CD14-positive monocyte (primary cell): ENCODE measurements around the gene PI4KA. TPM values are rescaled to one million over a fixed set of nuclear protein-coding genes. Genes with fewer than 3 reads are reported as not detected.
"Not testable (repeated sequence)": the region's sequence is repeated elsewhere in the genome, so short reads cannot be mapped to it uniquely, and the experiment has no call there.

Source experiments
- DNase-seq, 3 donors: peaks; one replicate each; pipeline ENCODE4 v3.0.0-alpha.2; 2011 to 2022
- H2AFZ ChIP-seq: 2 replicates; pipeline ENCODE4 v1.6.0; 2012; ENCODE audit warnings: mild to moderate bottlenecking, low read depth, low read length, inconsistent platforms; ENCODE audit not compliant: insufficient read depth, poor library complexity, severe bottlenecking
- H3K27ac ChIP-seq, 2 donors: 1 replicate in 1 of 2; 2 replicates in 1 of 2; pipeline ENCODE4 v1.5.1; 2012 to 2013; ENCODE audit warnings: low read length in 2 of 2, control low read depth in 1 of 2, inconsistent platforms in 1 of 2, low read depth in 1 of 2, mild to moderate bottlenecking in 1 of 2
- H3K27me3 ChIP-seq, 2 donors: one replicate each; pipeline versions ENCODE4 v1.6.0 to v1.6.1; 2011 to 2013; ENCODE audit warnings: low read length in 2 of 2; ENCODE audit not compliant: control insufficient read depth in 2 of 2, insufficient read depth in 2 of 2
- H3K36me3 ChIP-seq, 2 donors: replicated peaks in 1 of 2; 1 replicate in 1 of 2; 2 replicates in 1 of 2; pipeline versions ENCODE4 v1.5.1 to v1.6.1; 2012 to 2013; ENCODE audit warnings: low read length in 2 of 2, control low read depth in 1 of 2, inconsistent platforms in 1 of 2, mild to moderate bottlenecking in 1 of 2; ENCODE audit not compliant: insufficient read depth in 2 of 2, control insufficient read depth in 1 of 2
- H3K4me1 ChIP-seq, 2 donors: 1 replicate in 1 of 2; 2 replicates in 1 of 2; pipeline versions ENCODE4 v1.5.1 to v1.6.1; 2012 to 2013; ENCODE audit warnings: low read length in 2 of 2, control low read depth in 1 of 2, inconsistent platforms in 1 of 2, mild to moderate bottlenecking in 1 of 2, moderate library complexity in 1 of 2; ENCODE audit not compliant: insufficient read depth in 2 of 2, control insufficient read depth in 1 of 2
- H3K4me2 ChIP-seq: replicated peaks from 2 replicates; pipeline ENCODE3; 2012; ENCODE audit warnings: low read length, moderate library complexity, mild to moderate bottlenecking; ENCODE audit not compliant: poor library complexity, severe bottlenecking; ENCODE audit errors: extremely low read depth
- H3K4me3 ChIP-seq, 3 experiments: fragments of 200-600 bp in 1 of 3; sonication (generic) in 1 of 3; replicated peaks in 1 of 3; 1 replicate in 2 of 3; 2 replicates in 1 of 3; pipeline ENCODE4 v1.5.1; 2011 to 2013; ENCODE audit warnings: low read length in 3 of 3, mild to moderate bottlenecking in 3 of 3, control low read depth in 2 of 3, low read depth in 2 of 3, inconsistent platforms in 1 of 3, moderate library complexity in 1 of 3
- H3K79me2 ChIP-seq: 2 replicates; pipeline ENCODE4 v1.6.0; 2012; ENCODE audit warnings: mild to moderate bottlenecking, control low read depth, inconsistent platforms, low read length, moderate library complexity; ENCODE audit not compliant: insufficient read depth
- H3K9ac ChIP-seq: 2 replicates; pipeline ENCODE4 v1.6.0; 2017; ENCODE audit warnings: low read length, mild to moderate bottlenecking; ENCODE audit not compliant: insufficient read depth, poor library complexity, severe bottlenecking
- H3K9me3 ChIP-seq, 2 donors: replicated peaks in 1 of 2; 1 replicate in 1 of 2; 2 replicates in 1 of 2; pipeline versions ENCODE4 v1.5.1 to v1.6.1; 2012 to 2013; ENCODE audit warnings: low read length in 2 of 2, control low read depth in 1 of 2; ENCODE audit not compliant: control insufficient read depth in 1 of 2, insufficient read depth in 1 of 2
- H4K20me1 ChIP-seq: 2 replicates; pipeline ENCODE4 v1.6.0; 2012; ENCODE audit warnings: mild to moderate bottlenecking, low read length, control low read depth, moderate library complexity; ENCODE audit not compliant: insufficient read depth
- H3K27ac Mint-ChIP-seq, 7 donors: one replicate each; pipeline ENCODE4 v1.8.0; 2020; ENCODE audit warnings: mild to moderate bottlenecking in 7 of 7, mixed read lengths in 7 of 7, moderate library complexity in 6 of 7, inconsistent platforms in 2 of 7
- H3K27me3 Mint-ChIP-seq, 3 donors: one replicate each; pipeline ENCODE4 v1.8.0; 2021 to 2022; ENCODE audit warnings: low read depth in 3 of 3, mild to moderate bottlenecking in 3 of 3, mixed read lengths in 3 of 3, moderate library complexity in 3 of 3, inconsistent platforms in 1 of 3
- H3K36me3 Mint-ChIP-seq, 2 donors: one replicate each; pipeline ENCODE4 v1.8.0; 2020; ENCODE audit warnings: mixed read lengths in 2 of 2, inconsistent platforms in 1 of 2, mild to moderate bottlenecking in 1 of 2
- H3K4me1 Mint-ChIP-seq: one replicate; pipeline ENCODE4 v1.8.0; 2020; ENCODE audit warnings: mild to moderate bottlenecking, mixed read lengths
- H3K4me3 Mint-ChIP-seq, 2 donors: one replicate each; pipeline ENCODE4 v1.8.0; 2020; ENCODE audit warnings: mild to moderate bottlenecking in 2 of 2, mixed read lengths in 2 of 2, moderate library complexity in 1 of 2
- H3K9me3 Mint-ChIP-seq, 7 donors: one replicate each; pipeline ENCODE4 v1.8.0; 2020 to 2022; ENCODE audit warnings: mixed read lengths in 7 of 7, mild to moderate bottlenecking in 6 of 7, moderate library complexity in 6 of 7, inconsistent platforms in 2 of 7
- WGBS: methylation state at CpG from one replicate; pipeline ENCODE4 v1.1.5; 2013; ENCODE audit warnings: missing lambda C conversion rate; ENCODE audit not compliant: insufficient coverage; 5-methylcytosine and 5-hydroxymethylcytosine counted together
- intact Hi-C, 2 donors: fragments of 100-400 bp; cut with micrococcal nuclease; formaldehyde crosslinking; loops; one replicate each; pipeline versions ENCODE4 v1.15.0 to v1.15.1; 2023
- polyA plus RNA-seq, 3 donors: library from polyadenylated mRNA; depleted of rRNA in 1 of 3; unstranded in 2 of 3; stranded (reverse) in 1 of 3; fragments of 300-500 nt in 2 of 3; fragments of >200 nt in 1 of 3; fragmentation: Illumina TruSeq in 2 of 3; gene quantifications; 1 replicate in 2 of 3; 2 replicates in 1 of 3; pipeline ENCODE4 v1.2.3, GENCODE V29; 2012 to 2021
- TF ChIP-seq, protein P1 (sequence below): fragments of 200-600 bp; IDR thresholded peaks from one replicate; pipeline ENCODE4 v1.8.0; 2022; ENCODE audit warnings: antibody characterized with exemption, mild to moderate bottlenecking

The PI4KA gene
- polyA plus RNA-seq, 3 donors, result 22.8 to 74.4 (median 38.2) TPM

DNA sequence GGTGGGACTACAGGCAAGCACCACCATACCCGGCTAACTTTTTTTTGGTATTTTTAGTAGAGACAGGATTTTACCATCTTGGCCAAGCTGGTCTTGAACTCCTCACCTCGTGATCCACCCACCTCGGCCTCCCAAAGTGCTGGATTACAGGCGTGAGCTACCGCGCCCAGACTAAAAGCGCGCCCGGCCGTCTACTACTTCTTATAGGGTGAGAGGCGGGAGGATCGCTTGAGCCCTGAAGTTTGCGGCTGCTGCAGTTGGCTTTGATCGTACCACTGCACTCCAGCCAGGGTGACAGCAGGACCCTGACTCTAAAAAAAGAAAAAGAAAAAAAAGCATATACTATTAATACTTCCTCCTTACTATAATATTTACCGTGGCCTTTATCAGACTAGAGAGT is 158.3 kb downstream of the PI4KA start:
- not testable (repeated sequence) for H3K79me2 ChIP-seq, H3K36me3 Mint-ChIP-seq, H3K9me3 ChIP-seq, H3K4me3 ChIP-seq, DNase-seq, H3K4me2 ChIP-seq, H3K9ac ChIP-seq, H4K20me1 ChIP-seq, H3K36me3 ChIP-seq, H3K9me3 Mint-ChIP-seq, H2AFZ ChIP-seq, H3K27ac ChIP-seq, H3K27ac Mint-ChIP-seq, H3K4me3 Mint-ChIP-seq
- WGBS, result 93% methylated on average over 3 of the region's 15 CpGs
- H3K27me3 ChIP-seq, result peaks cover 2 to 13% of the 10 kb centered on the region in 2 donors
- peaks cover 15 to 20% (median 15%) of the 10 kb centered on the region in 3 donors for H3K27me3 Mint-ChIP-seq
- intact Hi-C loops, result loop anchor here in 1 of 2 donors (5.0 to 10.0 kb wide), 2 partner anchors 273 to 1406 kb away; partner anchors contain the start of gene CLTCL1
- peaks cover 12 to 14% of the 10 kb centered on the region in 2 donors for H3K4me1 ChIP-seq
- peaks cover 13% of the 10 kb centered on the region for H3K4me1 Mint-ChIP-seq

DNA sequence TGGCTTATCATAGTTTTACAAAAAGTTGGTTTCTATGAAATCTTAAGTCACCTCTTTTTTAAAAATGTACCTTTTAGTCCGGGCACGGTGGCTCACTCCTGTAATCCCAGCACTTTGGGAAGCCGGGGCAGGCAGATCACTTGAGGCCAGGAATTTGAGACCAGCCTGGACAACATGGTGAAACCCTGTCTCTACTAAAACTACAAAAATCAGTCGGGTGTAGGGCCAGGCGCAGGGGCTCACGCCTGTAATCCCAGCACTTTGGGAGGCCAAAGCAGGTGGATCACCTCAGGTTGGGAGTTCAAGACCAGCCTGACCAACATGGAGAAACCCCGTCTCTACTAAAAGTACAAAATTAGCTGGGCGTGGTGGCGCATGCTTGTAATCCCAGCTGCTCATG is 158.8 kb downstream of the PI4KA start:
- not testable (repeated sequence) for H3K4me2 ChIP-seq, DNase-seq, H3K4me3 Mint-ChIP-seq, H2AFZ ChIP-seq, H3K9ac ChIP-seq, H3K27ac Mint-ChIP-seq, H3K9me3 ChIP-seq, H3K36me3 ChIP-seq, H3K4me3 ChIP-seq, H3K79me2 ChIP-seq, H3K36me3 Mint-ChIP-seq, H3K27me3 ChIP-seq, H3K9me3 Mint-ChIP-seq, H3K27ac ChIP-seq, H4K20me1 ChIP-seq
- peaks cover 12 to 14% of the 10 kb centered on the region in 2 donors for H3K4me1 ChIP-seq
- intact Hi-C loops, result loop anchor here in 1 of 2 donors (5.0 to 10.0 kb wide), 3 partner anchors 95 to 1405 kb away; partner anchors contain the start of gene CLTCL1
- Mint-ChIP-seq H3K4me1 (peaks cover 13% of the 10 kb centered on the region), H3K27me3 (peaks cover 10 to 17% (median 10%) of the 10 kb centered on the region in 3 donors)
- 97% methylated on average over 8 of the region's 9 CpGs for WGBS

DNA sequence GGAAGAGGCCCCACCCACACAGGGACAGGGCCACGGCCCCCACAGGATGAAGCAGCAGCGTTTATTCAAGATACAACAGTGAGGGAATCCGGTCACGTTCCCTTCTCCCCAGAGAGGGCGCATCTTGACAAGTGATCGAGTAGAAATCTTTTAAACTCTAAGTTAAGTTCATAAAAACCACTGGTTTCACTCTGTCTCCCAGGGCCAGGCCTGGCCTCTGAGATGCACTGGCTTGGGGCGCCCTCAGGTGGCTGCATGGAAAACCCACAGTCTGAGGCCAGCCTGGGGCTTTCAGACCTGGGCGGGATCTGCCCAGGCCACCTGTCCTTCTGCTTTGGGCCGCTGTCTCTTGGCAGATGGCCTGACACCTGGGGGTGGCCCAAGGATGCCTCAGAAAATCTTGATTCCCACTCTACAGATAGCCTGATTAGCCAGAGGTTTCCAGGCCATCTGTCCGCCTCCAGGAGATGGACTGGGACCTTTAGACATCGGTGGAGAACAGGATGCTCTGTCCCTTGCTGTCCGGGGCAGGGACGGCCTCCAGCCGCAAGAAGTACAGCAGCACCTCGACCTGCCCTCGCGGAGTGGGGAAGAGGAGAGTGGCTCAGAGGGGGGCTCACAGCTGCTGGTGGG is 161.0 kb downstream of the PI4KA start:
- WGBS, result 93% methylated on average over 3 of the region's 17 CpGs
- intact Hi-C loops, result loop anchor here in 1 of 2 donors (2.0 to 10.0 kb wide), 2 partner anchors 93 to 135 kb away; no protein-coding TSS in a partner anchor
- not testable (repeated sequence) for H3K9me3 Mint-ChIP-seq, H3K4me1 Mint-ChIP-seq, H3K27me3 ChIP-seq, H3K4me1 ChIP-seq, H3K36me3 ChIP-seq, H3K36me3 Mint-ChIP-seq, H3K9me3 ChIP-seq, H3K79me2 ChIP-seq, H4K20me1 ChIP-seq, H3K27ac ChIP-seq, H3K27me3 Mint-ChIP-seq
- Mint-ChIP-seq H3K4me3 (peak overlapping the region; percentile 55 to 59), H3K27ac (peak overlapping the region in 3 of 7 donors; percentile 25 to 62 (median 36))
- TF ChIP-seq, protein P1, sequence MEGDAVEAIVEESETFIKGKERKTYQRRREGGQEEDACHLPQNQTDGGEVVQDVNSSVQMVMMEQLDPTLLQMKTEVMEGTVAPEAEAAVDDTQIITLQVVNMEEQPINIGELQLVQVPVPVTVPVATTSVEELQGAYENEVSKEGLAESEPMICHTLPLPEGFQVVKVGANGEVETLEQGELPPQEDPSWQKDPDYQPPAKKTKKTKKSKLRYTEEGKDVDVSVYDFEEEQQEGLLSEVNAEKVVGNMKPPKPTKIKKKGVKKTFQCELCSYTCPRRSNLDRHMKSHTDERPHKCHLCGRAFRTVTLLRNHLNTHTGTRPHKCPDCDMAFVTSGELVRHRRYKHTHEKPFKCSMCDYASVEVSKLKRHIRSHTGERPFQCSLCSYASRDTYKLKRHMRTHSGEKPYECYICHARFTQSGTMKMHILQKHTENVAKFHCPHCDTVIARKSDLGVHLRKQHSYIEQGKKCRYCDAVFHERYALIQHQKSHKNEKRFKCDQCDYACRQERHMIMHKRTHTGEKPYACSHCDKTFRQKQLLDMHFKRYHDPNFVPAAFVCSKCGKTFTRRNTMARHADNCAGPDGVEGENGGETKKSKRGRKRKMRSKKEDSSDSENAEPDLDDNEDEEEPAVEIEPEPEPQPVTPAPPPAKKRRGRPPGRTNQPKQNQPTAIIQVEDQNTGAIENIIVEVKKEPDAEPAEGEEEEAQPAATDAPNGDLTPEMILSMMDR, result peak; percentile 72
- Histone ChIP-seq H2AFZ (peak overlapping the region; percentile 56), H3K4me2 (peak overlapping the region; percentile 39), H3K9ac (peak overlapping the region; percentile 43), H3K4me3 (peak overlapping the region in 2 of 3 experiments; percentile 2 to 46)
- peak; percentile 53 to 75 (median 60) for DNase-seq

DNA sequence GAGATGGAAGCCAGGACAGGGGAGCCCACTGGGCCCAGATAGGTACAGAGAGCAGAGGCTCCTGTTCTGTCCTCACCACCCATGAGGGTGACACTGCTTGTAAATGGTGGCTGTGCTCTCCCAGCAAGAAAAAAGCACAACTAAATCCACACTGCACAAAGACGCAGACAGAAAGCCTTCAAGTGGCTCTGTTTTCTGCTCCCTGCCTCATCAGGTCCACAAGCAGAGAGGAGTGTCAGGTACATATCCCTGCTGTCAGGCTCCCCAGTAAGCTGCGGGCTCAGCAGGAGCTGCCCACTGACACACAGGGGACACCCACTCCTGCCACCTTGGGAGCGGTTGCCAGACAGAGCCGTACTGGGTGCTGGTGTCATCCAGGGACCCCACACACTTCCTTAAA is 162.6 kb downstream of the PI4KA start:
- not testable (repeated sequence) for H3K27ac ChIP-seq, H3K4me3 ChIP-seq, H3K4me3 Mint-ChIP-seq, H3K27me3 Mint-ChIP-seq, H3K4me1 ChIP-seq, H3K36me3 ChIP-seq, H4K20me1 ChIP-seq, H3K36me3 Mint-ChIP-seq, H3K9me3 ChIP-seq, H3K4me2 ChIP-seq, H3K27me3 ChIP-seq, H3K9me3 Mint-ChIP-seq, H3K27ac Mint-ChIP-seq, H2AFZ ChIP-seq, DNase-seq, H3K9ac ChIP-seq, H3K4me1 Mint-ChIP-seq, H3K79me2 ChIP-seq
- WGBS, result no CpG with 5 or more reads among the region's 4 CpGs
- intact Hi-C loops, result loop anchor here in 1 of 2 donors (2.0 to 10.0 kb wide), 2 partner anchors 91 to 133 kb away; no protein-coding TSS in a partner anchor
